Measurements from ENCODE around the gene CANT1. TPM values are rescaled to one million over a fixed set of nuclear protein-coding genes. Genes with fewer than 3 reads are reported as not detected.

CANT1 gene
- total RNA-seq, 1 donor from 2014 or later, result 75.1 TPM

GRCh38 chr17:78985395-78985794 lies 24.2 kb downstream of the CANT1 start:
- Mint-ChIP-seq H3K4me3 (no peak overlapping the region), H3K4me1 (ENCODE audit: unreplicated experiment) (peaks cover 13% of the 10 kb centered on the region), H3K27ac (no peak overlapping the region), H3K9me3 (no peaks in the 10 kb centered on the region), H3K27me3 (no peaks in the 10 kb centered on the region), H3K36me3 (peaks cover 1% of the 10 kb centered on the region)
- no peak for DNase-seq (ENCODE audit: extremely low spot score, unreplicated experiment)
- TF ChIP-seq CTCF (conservative IDR thresholded peaks at IDR 0.05), result no peak

- no peak for TF ChIP-seq CTCF (conservative IDR thresholded peaks at IDR 0.05)
- no peak overlapping the region for H3K27ac Mint-ChIP-seq
- H3K4me3 Mint-ChIP-seq, result no peak overlapping the region
- DNase-seq (ENCODE audit: extremely low spot score, unreplicated experiment), result no peak
- H3K9me3 Mint-ChIP-seq, result no peaks in the 10 kb centered on the region
- no peaks in the 10 kb centered on the region for H3K36me3 Mint-ChIP-seq
- peaks cover 18% of the 10 kb centered on the region for H3K4me1 Mint-ChIP-seq (ENCODE audit: unreplicated experiment)
- H3K27me3 Mint-ChIP-seq, result no peaks in the 10 kb centered on the region
These were observed 28.3 kb downstream of the CANT1 start for GRCh38 chr17:78981010-78981888.

GRCh38 chr17:78980624-78980972 lies 29.0 kb downstream of the CANT1 start:
- Mint-ChIP-seq H3K9me3 (no peaks in the 10 kb centered on the region), H3K27me3 (no peaks in the 10 kb centered on the region), H3K27ac (no peak overlapping the region), H3K36me3 (no peaks in the 10 kb centered on the region), H3K4me1 (ENCODE audit: unreplicated experiment) (peaks cover 14% of the 10 kb centered on the region), H3K4me3 (no peak overlapping the region)
- no peak for DNase-seq (ENCODE audit: extremely low spot score, unreplicated experiment)
- TF ChIP-seq CTCF (conservative IDR thresholded peaks at IDR 0.05), result no peak

- no peak for DNase-seq (ENCODE audit: extremely low spot score, unreplicated experiment)
- no peaks in the 10 kb centered on the region for H3K27me3 Mint-ChIP-seq
- peaks cover 18% of the 10 kb centered on the region for H3K4me1 Mint-ChIP-seq (ENCODE audit: unreplicated experiment)
- H3K36me3 Mint-ChIP-seq, result no peaks in the 10 kb centered on the region
- peak within 1 kb of the TSS; percentile 28 for H3K4me3 Mint-ChIP-seq
- H3K27ac Mint-ChIP-seq, result peak within 1 kb of the TSS; percentile 31
- H3K9me3 Mint-ChIP-seq, result no peaks in the 10 kb centered on the region
- TF ChIP-seq CTCF (conservative IDR thresholded peaks at IDR 0.05), result no peak
These were observed 29.6 kb downstream of the CANT1 start, which contains the start of gene LGALS3BP for GRCh38 chr17:78979780-78980623. TSS of gene LGALS3BP (minus strand) at chr17:78979923. CDS start at chr17:78977191, 2,732 bp downstream.

- Mint-ChIP-seq H3K4me3 (peak overlapping the region; percentile 34), H3K27ac (peak overlapping the region; percentile 53), H3K4me1 (ENCODE audit: unreplicated experiment) (peaks cover 23% of the 10 kb centered on the region), H3K27me3 (no peaks in the 10 kb centered on the region), H3K36me3 (no peaks in the 10 kb centered on the region), H3K9me3 (no peaks in the 10 kb centered on the region)
- DNase-seq (ENCODE audit: extremely low spot score, unreplicated experiment), result no peak
- TF ChIP-seq CTCF (conservative IDR thresholded peaks at IDR 0.05), result no peak
These were observed 31.3 kb downstream of the CANT1 start for GRCh38 chr17:78977997-78978973.
